H9 (cell line): Measurements from ENCODE around the gene CWC15. TPM values are rescaled to one million over a fixed set of nuclear protein-coding genes. Genes with fewer than 3 reads are reported as not detected.

Experiments
- DNase-seq: peaks from one replicate; pipeline ENCODE4 v3.0.0-alpha.2; 2017
- H2AFZ ChIP-seq: one replicate; pipeline ENCODE4 v1.6.1; 2013; ENCODE audit warnings: mild to moderate bottlenecking, low read length, control low read depth, moderate library complexity
- H2AK5ac ChIP-seq: 2 replicates; pipeline ENCODE4 v1.6.1; 2013; ENCODE audit warnings: low read length, control low read depth, mixed read lengths; ENCODE audit not compliant: insufficient read length
- H2BK120ac ChIP-seq: one replicate; pipeline ENCODE4 v1.6.1; 2013; ENCODE audit warnings: low read depth, mild to moderate bottlenecking, low read length, control low read depth, inconsistent platforms; ENCODE audit not compliant: poor library complexity, severe bottlenecking
- H2BK12ac ChIP-seq: 2 replicates; pipeline ENCODE4 v1.6.1; 2013; ENCODE audit warnings: low read length, control low read depth, mixed read lengths, low read depth; ENCODE audit not compliant: insufficient read length
- H2BK15ac ChIP-seq: 2 replicates; pipeline ENCODE4 v1.6.1; 2013; ENCODE audit warnings: low read depth, low read length, control low read depth
- H2BK20ac ChIP-seq: one replicate; pipeline ENCODE4 v1.6.1; 2013; ENCODE audit warnings: low read depth, mild to moderate bottlenecking, low read length, control low read depth, inconsistent platforms; ENCODE audit not compliant: poor library complexity, severe bottlenecking
- H2BK5ac ChIP-seq: 2 replicates; pipeline ENCODE4 v1.6.1; 2013; ENCODE audit warnings: low read length, control low read depth, mixed read lengths; ENCODE audit not compliant: insufficient read length
- H3K14ac ChIP-seq: 2 replicates; pipeline ENCODE4 v1.6.1; 2013; ENCODE audit warnings: low read length, control low read depth; ENCODE audit not compliant: insufficient read depth
- H3K18ac ChIP-seq: 2 replicates; pipeline ENCODE4 v1.6.1; 2013; ENCODE audit warnings: low read depth, mild to moderate bottlenecking, mixed read lengths, low read length, control low read depth; ENCODE audit not compliant: insufficient read length
- H3K23ac ChIP-seq: 2 replicates; pipeline ENCODE4 v1.6.1; 2013; ENCODE audit warnings: low read length, control low read depth, mixed read lengths, low read depth; ENCODE audit not compliant: insufficient read length
- H3K23me2 ChIP-seq: 2 replicates; pipeline ENCODE4 v1.6.1; 2013; ENCODE audit warnings: low read depth, mild to moderate bottlenecking, mixed read lengths, low read length, control low read depth; ENCODE audit not compliant: insufficient read length, poor library complexity, severe bottlenecking
- H3K27ac ChIP-seq: 2 replicates; pipeline ENCODE4 v1.5.1; 2013; ENCODE audit warnings: low read length, control low read depth, mixed read lengths, low read depth; ENCODE audit not compliant: insufficient read length
- H3K27me3 ChIP-seq: 2 replicates; pipeline ENCODE4 v1.6.1; 2013; ENCODE audit warnings: low read length, control low read depth, inconsistent platforms; ENCODE audit not compliant: insufficient read depth
- H3K4ac ChIP-seq: 2 replicates; pipeline ENCODE4 v1.6.1; 2013; ENCODE audit warnings: low read depth, mild to moderate bottlenecking, control low read depth, inconsistent platforms, low read length, moderate library complexity
- H3K4me1 ChIP-seq: 2 replicates; pipeline ENCODE4 v1.6.1; 2013; ENCODE audit warnings: low read length, control low read depth, inconsistent platforms; ENCODE audit not compliant: insufficient read depth
- H3K4me2 ChIP-seq: 2 replicates; pipeline ENCODE4 v1.6.1; 2013; ENCODE audit warnings: low read length, control low read depth, mixed read lengths; ENCODE audit not compliant: insufficient read length, insufficient read depth
- H3K56ac ChIP-seq: 2 replicates; pipeline ENCODE4 v1.6.1; 2013; ENCODE audit warnings: low read depth, mild to moderate bottlenecking, mixed read lengths, low read length, control low read depth; ENCODE audit not compliant: insufficient read length
- H3K79me1 ChIP-seq: 2 replicates; pipeline ENCODE4 v1.6.1; 2013; ENCODE audit warnings: low read depth, mild to moderate bottlenecking, moderate library complexity, low read length, control low read depth, inconsistent platforms; ENCODE audit not compliant: insufficient read depth, poor library complexity, severe bottlenecking
- H3K79me2 ChIP-seq: 2 replicates; pipeline ENCODE4 v1.6.1; 2013; ENCODE audit warnings: low read length, control low read depth, inconsistent platforms; ENCODE audit not compliant: insufficient read depth
- H3K9ac ChIP-seq: 2 replicates; pipeline ENCODE4 v1.6.1; 2013; ENCODE audit warnings: low read length, control low read depth, mixed read lengths; ENCODE audit not compliant: insufficient read length; ENCODE audit errors: extremely low read depth
- H3K9me3 ChIP-seq: one replicate; pipeline ENCODE4 v1.6.1; 2013; ENCODE audit warnings: low read depth, low read length, inconsistent platforms; ENCODE audit not compliant: control insufficient read depth
- H3T11ph ChIP-seq: one replicate; pipeline ENCODE4 v1.6.1; 2013; ENCODE audit warnings: mild to moderate bottlenecking, low read length, control low read depth, inconsistent platforms
- H4K20me1 ChIP-seq: one replicate; pipeline ENCODE4 v1.6.1; 2013; ENCODE audit not compliant: control insufficient read depth, insufficient read length, insufficient read depth
- H4K5ac ChIP-seq: 2 replicates; pipeline ENCODE4 v1.6.1; 2013; ENCODE audit warnings: low read depth, mild to moderate bottlenecking, mixed read lengths, low read length, control low read depth; ENCODE audit not compliant: insufficient read length
- H4K8ac ChIP-seq: replicated peaks from 2 replicates; pipeline ENCODE4 v1.6.1; 2013; ENCODE audit warnings: low read length, control low read depth, mixed read lengths, low read depth; ENCODE audit not compliant: insufficient read length
- H4K91ac ChIP-seq: 2 replicates; pipeline ENCODE4 v1.6.1; 2013; ENCODE audit warnings: low read depth, mild to moderate bottlenecking, moderate library complexity, mixed read lengths, low read length, control low read depth; ENCODE audit not compliant: insufficient read length
- H3K27ac Mint-ChIP-seq, 3 experiments: 2 replicates in 2 of 3; 3 replicates in 1 of 3; pipeline ENCODE4 v1.8.0; 2020 to 2021; ENCODE audit warnings: mixed read lengths in 3 of 3, mild to moderate bottlenecking in 1 of 3, moderate library complexity in 1 of 3
- H3K27me3 Mint-ChIP-seq: 2 replicates; pipeline ENCODE4 v1.8.0; 2021; ENCODE audit warnings: low read depth, mild to moderate bottlenecking, moderate library complexity, mixed read lengths
- H3K36me3 Mint-ChIP-seq, 3 experiments: 2 replicates in 2 of 3; 3 replicates in 1 of 3; pipeline ENCODE4 v1.8.0; 2020 to 2021; ENCODE audit warnings: low read depth in 3 of 3, mixed read lengths in 3 of 3; ENCODE audit not compliant: insufficient read depth in 1 of 3
- H3K4me1 Mint-ChIP-seq, 2 experiments: 2 replicates each; pipeline ENCODE4 v1.8.0; 2020; ENCODE audit warnings: mixed read lengths in 2 of 2
- H3K4me3 Mint-ChIP-seq, 2 experiments: 2 replicates in 1 of 2; 3 replicates in 1 of 2; pipeline ENCODE4 v1.8.0; 2020 to 2021; ENCODE audit warnings: mild to moderate bottlenecking in 2 of 2, mixed read lengths in 2 of 2, moderate library complexity in 1 of 2
- H3K9me3 Mint-ChIP-seq, 2 experiments: 2 replicates in 1 of 2; 3 replicates in 1 of 2; pipeline ENCODE4 v1.8.0; 2020; ENCODE audit warnings: mild to moderate bottlenecking in 2 of 2, mixed read lengths in 2 of 2, moderate library complexity in 1 of 2
- WGBS: extraction: QIAGEN DNeasy Blood & Tissue Kit; methylation state at CpG from one replicate; pipeline ENCODE4 v1.1.7; 2013; ENCODE audit warnings: missing lambda C conversion rate, low lambda C conversion rate, mixed read lengths; ENCODE audit not compliant: insufficient read length; ENCODE audit errors: extremely low coverage; 5-methylcytosine and 5-hydroxymethylcytosine counted together
- total RNA-seq: library from RNA; stranded (reverse); gene quantifications from 2 replicates; pipeline ENCODE4 v1.2.1, GENCODE V29; 2021
- TF ChIP-seq, protein P1 (sequence below): fragments of 200-600 bp; sonication (generic); conservative IDR thresholded peaks from 3 replicates; pipeline ENCODE4 v1.8.0; 2021; ENCODE audit warnings: antibody characterized with exemption, mild to moderate bottlenecking

CWC15 gene
- total RNA-seq, 1 experiment from 2014 or later, result 76.9 TPM

GRCh38 chr11:94958121-94958696 is 15.1 kb downstream of the CWC15 start:
- Histone ChIP-seq H2AFZ (no peak overlapping the region), H2BK15ac (no peak overlapping the region), H2AK5ac (no peak overlapping the region), H2BK12ac (no peak overlapping the region), H2BK120ac (no peak overlapping the region), H3K18ac (no peak overlapping the region), H3K23ac (no peak overlapping the region), H4K8ac (no peak overlapping the region), H3K4me2 (no peak overlapping the region), H3K56ac (no peak overlapping the region), H3K4ac (no peak overlapping the region), H3K9ac (no peak overlapping the region), H4K91ac (no peak overlapping the region), H4K20me1 (no peaks in the 10 kb centered on the region), H2BK5ac (no peak overlapping the region), H3K9me3 (no peaks in the 10 kb centered on the region), H3K79me2 (no peaks in the 10 kb centered on the region), H2BK20ac (no peak overlapping the region), H3K27me3 (no peaks in the 10 kb centered on the region), H3K4me1 (no peaks in the 10 kb centered on the region), H3T11ph (no peak overlapping the region), H3K79me1 (no peaks in the 10 kb centered on the region), H3K14ac (no peak overlapping the region), H3K23me2 (no peaks in the 10 kb centered on the region), H3K27ac (no peak overlapping the region), H4K5ac (no peak overlapping the region)
- no CpG with 5 or more reads among the region's 2 CpGs for WGBS
- Mint-ChIP-seq H3K4me1 (no peaks in the 10 kb centered on the region), H3K9me3 (no peaks in the 10 kb centered on the region), H3K4me3 (no peak overlapping the region), H3K27ac (no peak overlapping the region), H3K27me3 (peaks cover 3% of the 10 kb centered on the region; the same call in 1 of the 2 replicates), H3K36me3 (peaks cover 3 to 17% (median 8%) of the 10 kb centered on the region in 3 experiments; a peak in 5 of 7 replicates)
- TF ChIP-seq, protein P1, sequence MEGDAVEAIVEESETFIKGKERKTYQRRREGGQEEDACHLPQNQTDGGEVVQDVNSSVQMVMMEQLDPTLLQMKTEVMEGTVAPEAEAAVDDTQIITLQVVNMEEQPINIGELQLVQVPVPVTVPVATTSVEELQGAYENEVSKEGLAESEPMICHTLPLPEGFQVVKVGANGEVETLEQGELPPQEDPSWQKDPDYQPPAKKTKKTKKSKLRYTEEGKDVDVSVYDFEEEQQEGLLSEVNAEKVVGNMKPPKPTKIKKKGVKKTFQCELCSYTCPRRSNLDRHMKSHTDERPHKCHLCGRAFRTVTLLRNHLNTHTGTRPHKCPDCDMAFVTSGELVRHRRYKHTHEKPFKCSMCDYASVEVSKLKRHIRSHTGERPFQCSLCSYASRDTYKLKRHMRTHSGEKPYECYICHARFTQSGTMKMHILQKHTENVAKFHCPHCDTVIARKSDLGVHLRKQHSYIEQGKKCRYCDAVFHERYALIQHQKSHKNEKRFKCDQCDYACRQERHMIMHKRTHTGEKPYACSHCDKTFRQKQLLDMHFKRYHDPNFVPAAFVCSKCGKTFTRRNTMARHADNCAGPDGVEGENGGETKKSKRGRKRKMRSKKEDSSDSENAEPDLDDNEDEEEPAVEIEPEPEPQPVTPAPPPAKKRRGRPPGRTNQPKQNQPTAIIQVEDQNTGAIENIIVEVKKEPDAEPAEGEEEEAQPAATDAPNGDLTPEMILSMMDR, result no peak
- DNase-seq, result no peak
